CD4-positive, alpha-beta memory T cell (primary cell): ENCODE measurements around the gene NDUFAF2. TPM values are rescaled to one million over a fixed set of nuclear protein-coding genes. Genes with fewer than 3 reads are reported as not detected.
A peak's percentile ranks its signal among the peaks of the same experiment; 100 is the strongest.
"Not testable (repeated sequence)": the region's sequence is repeated elsewhere in the genome, so short reads cannot be mapped to it uniquely, and the experiment has no call there.

Experiments used
- CTCF ChIA-PET: fragments of 350-600 bp; sonication (Branson Sonifier 250); formaldehyde crosslinking; loops from one replicate; lab custom pipeline; 2021; ENCODE audit warnings: inconsistent platforms; ENCODE audit not compliant: partially characterized antibody; lab: Charles Lee
- POLR2A ChIA-PET: fragments of 350-600 bp; sonication (Branson Sonifier 250); formaldehyde crosslinking; loops from one replicate; lab custom pipeline; 2021; ENCODE audit not compliant: partially characterized antibody; lab: Charles Lee
- DNase-seq, 5 donors: peaks; one replicate each; pipeline versions ENCODE4 v3.0.0 to v3.0.0-alpha.2; 2020 to 2022; ENCODE audit warnings: mixed read lengths in 1 of 5
- H3K27ac ChIP-seq: one replicate; pipeline ENCODE4 v1.7.0; 2013; ENCODE audit warnings: low read depth, low read length
- H3K27me3 ChIP-seq: 2 replicates; pipeline ENCODE4 v1.7.0; 2013; ENCODE audit warnings: mild to moderate bottlenecking, low read length, moderate library complexity; ENCODE audit not compliant: insufficient read depth
- H3K36me3 ChIP-seq: 2 replicates; pipeline ENCODE4 v1.7.0; 2013; ENCODE audit warnings: mild to moderate bottlenecking, low read length, moderate library complexity; ENCODE audit not compliant: insufficient read depth
- H3K4me1 ChIP-seq: 2 replicates; pipeline ENCODE4 v1.7.0; 2013; ENCODE audit warnings: mild to moderate bottlenecking, low read length, moderate library complexity; ENCODE audit not compliant: insufficient read depth
- H3K4me3 ChIP-seq, 2 donors: one replicate each; pipeline ENCODE4 v1.7.0; 2013; ENCODE audit warnings: low read length in 2 of 2, mild to moderate bottlenecking in 1 of 2
- H3K9me3 ChIP-seq, 2 donors: one replicate each; pipeline ENCODE4 v1.7.0; 2013; ENCODE audit warnings: low read length in 2 of 2, control low read depth in 1 of 2; ENCODE audit not compliant: control insufficient read depth in 1 of 2
- H3K27ac Mint-ChIP-seq, 7 donors: one replicate each; pipeline ENCODE4 v1.8.0; 2020 to 2021; ENCODE audit warnings: mixed read lengths in 7 of 7, mild to moderate bottlenecking in 6 of 7, inconsistent platforms in 3 of 7, moderate library complexity in 3 of 7
- H3K27me3 Mint-ChIP-seq, 2 donors: one replicate each; pipeline ENCODE4 v1.8.0; 2020 to 2021; ENCODE audit warnings: mixed read lengths in 2 of 2
- H3K36me3 Mint-ChIP-seq, 2 donors: one replicate each; pipeline ENCODE4 v1.8.0; 2020 to 2021; ENCODE audit warnings: mixed read lengths in 2 of 2, inconsistent platforms in 1 of 2, mild to moderate bottlenecking in 1 of 2
- H3K4me1 Mint-ChIP-seq, 4 donors: one replicate each; pipeline ENCODE4 v1.8.0; 2020 to 2021; ENCODE audit warnings: mixed read lengths in 4 of 4, mild to moderate bottlenecking in 1 of 4
- H3K4me3 Mint-ChIP-seq, 8 donors: one replicate each; pipeline ENCODE4 v1.8.0; 2020 to 2021; ENCODE audit warnings: mixed read lengths in 8 of 8, mild to moderate bottlenecking in 7 of 8, moderate library complexity in 6 of 8, inconsistent platforms in 3 of 8
- H3K9me3 Mint-ChIP-seq, 8 donors: one replicate each; pipeline ENCODE4 v1.8.0; 2020 to 2021; ENCODE audit warnings: mixed read lengths in 8 of 8, mild to moderate bottlenecking in 5 of 8, inconsistent platforms in 3 of 8, moderate library complexity in 1 of 8
- intact Hi-C: fragments of 100-400 bp; cut with micrococcal nuclease; formaldehyde crosslinking; loops from one replicate; pipeline ENCODE4 v1.15.1; 2023
- polyA plus RNA-seq, 2 donors: library from polyadenylated mRNA; unstranded; fragments of 300-500 nt; fragmentation: Illumina TruSeq; gene quantifications; one replicate each; pipeline ENCODE4 v1.2.3, GENCODE V29; 2021
- total RNA-seq, 2 experiments: library from RNA; stranded (reverse); gene quantifications; one replicate each; pipeline ENCODE4 v1.2.3, GENCODE V29; 2021

The NDUFAF2 gene
- total and polyA plus RNA-seq, 4 experiments from 2014 or later, result 14.7 to 44.9 (median 24.8) TPM

- CTCF ChIA-PET, result interaction anchor here (0.6 to 4.0 kb wide), 3 partner anchors 285 to 698 kb away, joined by 3 to 35 read pairs (median 5); no protein-coding TSS in a partner anchor
- intact Hi-C loops, result loop anchor here (1.0 to 2.0 kb wide), 2 partner anchors 15 to 284 kb away; partner anchors contain the start of genes ERCC8 and NDUFAF2
- Mint-ChIP-seq H3K9me3 (peaks cover 0 to under 1% (median 0%) of the 10 kb centered on the region in 8 donors), H3K27me3 (no peaks in the 10 kb centered on the region), H3K36me3 (peaks cover 2 to 14% of the 10 kb centered on the region in 2 donors), H3K4me3 (no peak overlapping the region), H3K4me1 (peaks cover 5 to 13% (median 9%) of the 10 kb centered on the region in 4 donors), H3K27ac (no peak overlapping the region)
- no peak overlapping the region for H3K27ac ChIP-seq
- POLR2A ChIA-PET, result interaction anchor here (0.6 to 1.4 kb wide), 2 partner anchors 16 to 22 kb away, joined by 3 to 5 read pairs; partner anchors contain the start of genes ERCC8 and NDUFAF2
- peaks cover 8% of the 10 kb centered on the region for H3K4me1 ChIP-seq
- H3K36me3 ChIP-seq, result no peaks in the 10 kb centered on the region
- H3K27me3 ChIP-seq, result no peaks in the 10 kb centered on the region
- H3K9me3 ChIP-seq, result no peaks in the 10 kb centered on the region
- H3K4me3 ChIP-seq, result no peak overlapping the region
- peak in 4 of 5 donors; percentile 8 to 24 (median 20) for DNase-seq
Observed at GRCh38 chr5:60960591-60960990, 15.6 kb downstream of the NDUFAF2 start.

DNA sequence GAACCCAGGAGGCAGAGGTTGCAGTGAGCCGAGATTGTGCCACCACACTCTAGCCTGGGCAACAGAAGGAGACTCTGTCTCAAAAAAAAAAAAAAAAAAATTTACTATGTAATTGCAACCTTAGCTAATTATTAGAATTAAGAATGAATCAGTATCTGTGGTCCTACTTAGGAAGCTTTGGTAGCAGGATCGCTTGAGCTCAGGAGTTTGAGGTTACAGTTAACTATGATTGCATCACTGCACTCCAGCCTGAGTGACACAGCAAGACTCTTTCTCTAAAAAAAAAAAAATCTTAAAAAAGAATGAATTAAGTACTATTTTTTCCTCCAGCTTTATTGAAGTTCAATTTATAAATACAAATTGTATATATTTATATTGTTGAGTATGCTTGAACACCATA, 16.7 kb downstream of the NDUFAF2 start:
- H3K4me3 ChIP-seq, result no peak overlapping the region
- Mint-ChIP-seq H3K36me3 (peaks cover 0 to 11% of the 10 kb centered on the region in 2 donors), H3K4me1 (peaks cover 5 to 13% (median 10%) of the 10 kb centered on the region in 4 donors), H3K27me3 (no peaks in the 10 kb centered on the region), H3K4me3 (no peak overlapping the region), H3K27ac (no peak overlapping the region), H3K9me3 (peaks cover 0 to 12% (median 5%) of the 10 kb centered on the region in 8 donors)
- H3K27me3 ChIP-seq, result no peaks in the 10 kb centered on the region
- ChIA-PET CTCF (interaction anchor here (0.5 to 2.7 kb wide), 5 partner anchors 17 to 697 kb away, joined by 3 to 15 read pairs (median 4); partner anchors contain the start of genes ERCC8 and NDUFAF2), POLR2A (interaction anchor here (0.6 kb wide), 1 partner anchor 1706 kb away, joined by 3 read pairs; no protein-coding TSS in a partner anchor)
- intact Hi-C loops, result loop anchor here (2.0 kb wide), 1 partner anchor 285 kb away; no protein-coding TSS in a partner anchor
- no peaks in the 10 kb centered on the region for H3K36me3 ChIP-seq
- no peak for DNase-seq
- H3K4me1 ChIP-seq, result peaks cover 8% of the 10 kb centered on the region
- H3K9me3 ChIP-seq, result peaks cover 0 to 5% of the 10 kb centered on the region in 2 donors
- no peak overlapping the region for H3K27ac ChIP-seq

DNA sequence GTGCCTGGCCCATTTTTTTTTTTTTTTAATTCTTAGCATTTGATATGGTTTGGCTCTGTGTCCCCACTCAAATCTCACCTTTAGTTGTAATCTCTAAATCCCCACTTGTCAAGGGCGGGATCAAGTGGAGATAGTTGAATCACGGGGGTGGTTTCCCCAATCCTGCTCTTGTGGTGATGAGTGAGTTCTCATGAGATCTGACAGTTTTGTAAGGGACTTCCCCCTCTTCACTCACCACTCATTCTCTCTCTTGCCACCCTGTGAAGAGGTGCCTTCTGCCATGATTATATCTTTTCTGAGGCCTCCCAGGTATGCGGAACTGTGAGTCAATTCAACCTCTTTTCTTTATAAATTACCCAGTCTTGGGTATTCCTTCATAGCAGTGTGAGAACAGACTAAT, 27.2 kb downstream of the NDUFAF2 start:
- no peaks in the 10 kb centered on the region for H3K27me3 ChIP-seq
- no peaks in the 10 kb centered on the region for H3K4me1 ChIP-seq
- Mint-ChIP-seq H3K27me3 (no peaks in the 10 kb centered on the region), H3K9me3 (peaks cover 2 to 37% (median 28%) of the 10 kb centered on the region in 8 donors), H3K4me1 (peaks cover 6 to 15% (median 11%) of the 10 kb centered on the region in 4 donors), H3K4me3 (peak overlapping the region in 1 of 8 donors; percentile 7), H3K36me3 (peaks cover 23 to 49% of the 10 kb centered on the region in 2 donors), H3K27ac (no peak overlapping the region)
- peak in 1 of 5 donors; percentile 4 for DNase-seq
- H3K27ac ChIP-seq, result no peak overlapping the region
- no peaks in the 10 kb centered on the region for H3K36me3 ChIP-seq
- no peak overlapping the region for H3K4me3 ChIP-seq
- POLR2A ChIA-PET, result no interaction called here
- CTCF ChIA-PET, result no interaction called here
- H3K9me3 ChIP-seq, result peaks cover 0 to 6% of the 10 kb centered on the region in 2 donors
- intact Hi-C loops, result no loop called here

DNA sequence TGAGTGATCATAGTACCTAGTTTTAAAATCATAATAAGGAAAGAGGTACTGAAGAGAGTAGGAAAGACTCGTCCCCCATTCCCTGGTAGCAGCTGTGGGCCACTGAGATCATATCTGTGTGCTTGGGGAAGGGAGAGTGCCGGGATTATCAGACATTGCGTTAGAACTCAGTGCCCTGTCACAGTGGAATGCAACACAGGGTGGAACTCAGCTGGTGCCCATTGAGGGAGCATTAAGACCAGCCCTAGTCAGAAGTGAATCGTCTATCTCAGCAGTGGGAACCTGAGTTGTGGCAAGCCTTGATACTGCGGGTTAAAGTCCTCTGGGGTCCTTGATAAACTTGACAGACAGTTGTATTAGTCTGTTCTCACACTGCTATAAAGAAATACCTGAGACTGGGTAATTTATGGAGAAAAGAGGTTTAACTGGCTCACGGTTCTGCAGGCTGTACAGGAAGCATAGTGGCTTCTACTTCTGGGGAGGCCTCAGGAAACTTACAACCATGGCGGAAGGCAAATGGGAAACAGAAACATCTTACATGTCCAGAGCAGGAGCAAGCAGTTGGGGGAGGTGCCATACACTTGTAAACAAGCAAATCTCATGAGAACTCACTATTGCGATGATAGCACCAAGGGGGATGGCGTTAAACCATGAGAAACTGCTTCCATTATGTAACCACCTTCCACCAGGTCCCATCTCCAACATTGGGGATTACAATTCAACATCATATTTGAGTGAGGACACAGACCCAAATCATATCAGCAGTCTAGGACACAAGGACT, 33.1 kb downstream of the NDUFAF2 start:
- POLR2A ChIA-PET, result no interaction called here
- H3K4me1 Mint-ChIP-seq, result peaks cover 0 to 14% (median 7%) of the 10 kb centered on the region in 4 donors

GRCh38 chr5:60978968-60979367, 34.0 kb downstream of the NDUFAF2 start:
- no peak overlapping the region for H3K4me3 Mint-ChIP-seq
- no peaks in the 10 kb centered on the region for H3K4me1 ChIP-seq
- CTCF ChIA-PET, result no interaction called here
- no peak overlapping the region for H3K4me3 ChIP-seq
- DNase-seq, result no peak
- H3K27ac Mint-ChIP-seq, result no peak overlapping the region
- H3K27me3 Mint-ChIP-seq, result no peaks in the 10 kb centered on the region
- peaks cover 0 to 31% (median 23%) of the 10 kb centered on the region in 8 donors for H3K9me3 Mint-ChIP-seq
- peaks cover 17 to 56% of the 10 kb centered on the region in 2 donors for H3K36me3 Mint-ChIP-seq
- no peak overlapping the region for H3K27ac ChIP-seq
- H3K4me1 Mint-ChIP-seq, result peaks cover 0 to 14% (median 7%) of the 10 kb centered on the region in 4 donors
- intact Hi-C loops, result no loop called here
- H3K36me3 ChIP-seq, result no peaks in the 10 kb centered on the region
- no peaks in the 10 kb centered on the region for H3K9me3 ChIP-seq
- no peaks in the 10 kb centered on the region for H3K27me3 ChIP-seq
- POLR2A ChIA-PET, result no interaction called here

More for the DNA sequence above, 33.1 kb downstream of the NDUFAF2 start:
- H3K4me3 ChIP-seq, result no peak overlapping the region
- H3K9me3 Mint-ChIP-seq, result peaks cover 0 to 30% (median 22%) of the 10 kb centered on the region in 8 donors
- H3K9me3 ChIP-seq, result no peaks in the 10 kb centered on the region
- no peaks in the 10 kb centered on the region for H3K27me3 ChIP-seq
- H3K4me1 ChIP-seq, result no peaks in the 10 kb centered on the region
- CTCF ChIA-PET, result no interaction called here
- H3K27me3 Mint-ChIP-seq, result no peaks in the 10 kb centered on the region
- intact Hi-C loops, result no loop called here
- H3K36me3 Mint-ChIP-seq, result peaks cover 17 to 60% of the 10 kb centered on the region in 2 donors
- no peak overlapping the region for H3K4me3 Mint-ChIP-seq
- H3K36me3 ChIP-seq, result no peaks in the 10 kb centered on the region
- H3K27ac ChIP-seq, result no peak overlapping the region
- no peak for DNase-seq
- no peak overlapping the region for H3K27ac Mint-ChIP-seq

DNA sequence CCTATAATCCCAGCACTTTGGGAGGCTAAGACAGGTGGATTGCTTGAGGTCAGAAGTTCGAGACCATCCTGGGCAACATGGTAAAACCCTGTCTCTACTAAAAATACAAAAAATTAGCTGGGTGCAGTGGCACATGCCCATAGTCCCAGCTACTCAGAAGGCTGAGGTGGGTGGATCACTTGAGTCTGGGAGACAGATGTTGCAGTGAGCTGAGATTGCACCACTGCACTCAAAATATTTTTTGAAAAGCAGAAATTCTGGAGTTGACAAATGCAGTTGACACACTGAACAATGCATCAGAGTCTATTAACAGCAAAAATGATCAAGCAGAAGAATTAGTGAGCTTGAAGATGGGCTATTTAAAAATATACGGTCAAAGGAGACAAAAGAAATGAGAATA, 35.5 kb downstream of the NDUFAF2 start:
- peaks cover 0 to 45% (median 31%) of the 10 kb centered on the region in 8 donors for H3K9me3 Mint-ChIP-seq
- DNase-seq, result no peak
- Histone ChIP-seq H3K4me3 (no peak overlapping the region), H3K36me3 (no peaks in the 10 kb centered on the region), H3K4me1 (no peaks in the 10 kb centered on the region), H3K27me3 (no peaks in the 10 kb centered on the region), H3K27ac (no peak overlapping the region), H3K9me3 (no peaks in the 10 kb centered on the region)
- ChIA-PET POLR2A (no interaction called here), CTCF (interaction anchor here (0.7 kb wide), 1 partner anchor 21 kb away, joined by 3 read pairs; no protein-coding TSS in a partner anchor)
- no peak overlapping the region for H3K4me3 Mint-ChIP-seq
- intact Hi-C loops, result no loop called here
- H3K27me3 Mint-ChIP-seq, result no peaks in the 10 kb centered on the region
- H3K36me3 Mint-ChIP-seq, result peaks cover 21 to 52% of the 10 kb centered on the region in 2 donors
- H3K4me1 Mint-ChIP-seq, result peaks cover 0 to 16% (median 4%) of the 10 kb centered on the region in 4 donors
- no peak overlapping the region for H3K27ac Mint-ChIP-seq

DNA sequence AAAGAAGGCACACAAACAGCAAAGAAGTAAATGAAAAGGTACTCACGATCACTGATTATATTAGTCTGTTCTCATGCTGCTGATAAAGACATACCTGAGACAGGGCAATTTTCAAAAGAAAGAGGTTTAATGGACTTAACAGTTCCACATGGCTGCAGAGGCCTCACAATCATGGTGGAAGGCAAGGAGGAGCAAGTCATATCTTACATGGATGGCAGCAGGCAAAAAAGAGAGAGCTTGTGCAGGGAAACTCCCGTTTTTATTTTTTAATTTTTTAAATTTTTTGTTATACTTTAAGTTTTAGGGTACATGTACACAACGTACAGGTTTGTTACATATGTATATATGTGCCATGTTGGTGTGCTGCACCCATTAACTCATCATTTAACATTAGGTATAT, 37.1 kb downstream of the NDUFAF2 start:
- H3K4me1 ChIP-seq, H3K27me3 Mint-ChIP-seq, H3K27ac ChIP-seq, H3K27ac Mint-ChIP-seq, H3K27me3 ChIP-seq, CTCF ChIA-PET, H3K4me3 Mint-ChIP-seq, H3K36me3 ChIP-seq, intact Hi-C loops, H3K9me3 ChIP-seq, DNase-seq, H3K4me3 ChIP-seq, POLR2A ChIA-PET: not testable (repeated sequence)
- H3K9me3 Mint-ChIP-seq, result peaks cover 3 to 60% (median 41%) of the 10 kb centered on the region in 8 donors
- peaks cover 0 to 15% (median 4%) of the 10 kb centered on the region in 4 donors for H3K4me1 Mint-ChIP-seq
- H3K36me3 Mint-ChIP-seq, result peaks cover 21 to 60% of the 10 kb centered on the region in 2 donors
